Endothelial cell (in vitro differentiated cells): ENCODE measurements around the gene SERPINA5. TPM values are rescaled to one million over a fixed set of nuclear protein-coding genes. Genes with fewer than 3 reads are reported as not detected.

Experiments used
- DNase-seq: peaks from one replicate; pipeline ENCODE4 v3.0.0; 2021; ENCODE audit warnings: low spot score
- H3K27ac Mint-ChIP-seq: one replicate; pipeline ENCODE4 v1.8.0; 2021; ENCODE audit warnings: mixed read lengths, inconsistent platforms; ENCODE audit not compliant: unreplicated experiment
- H3K27me3 Mint-ChIP-seq: one replicate; pipeline ENCODE4 v1.8.0; 2021; ENCODE audit warnings: mild to moderate bottlenecking, moderate library complexity, mixed read lengths, inconsistent platforms; ENCODE audit not compliant: unreplicated experiment
- H3K36me3 Mint-ChIP-seq: one replicate; pipeline ENCODE4 v1.8.0; 2021; ENCODE audit warnings: mild to moderate bottlenecking, low read depth, mixed read lengths, inconsistent platforms; ENCODE audit not compliant: unreplicated experiment
- H3K4me1 Mint-ChIP-seq: one replicate; pipeline ENCODE4 v1.8.0; 2021; ENCODE audit warnings: mild to moderate bottlenecking, mixed read lengths, inconsistent platforms; ENCODE audit not compliant: unreplicated experiment
- H3K4me3 Mint-ChIP-seq: one replicate; pipeline ENCODE4 v1.8.0; 2021; ENCODE audit warnings: mild to moderate bottlenecking, mixed read lengths, inconsistent platforms; ENCODE audit not compliant: unreplicated experiment
- H3K9me3 Mint-ChIP-seq: one replicate; pipeline ENCODE4 v1.8.0; 2021; ENCODE audit warnings: mixed read lengths, inconsistent platforms; ENCODE audit not compliant: unreplicated experiment
- total RNA-seq: library from RNA; stranded (reverse); fragmentation: NEBNext Ultra II Directional; extraction: Animal tissue kit (Norgen Biotek cat#: 25700); gene quantifications from one replicate; pipeline ENCODE4 v1.2.1, GENCODE V29; 2021; ENCODE audit not compliant: unreplicated experiment
- TF ChIP-seq, protein P1 (sequence below): fragments of 200-600 bp; sonication (generic); IDR thresholded peaks from one replicate; pipeline ENCODE4 v1.5.0; 2021; ENCODE audit warnings: antibody characterized with exemption; ENCODE audit not compliant: unreplicated experiment

SERPINA5 gene
- total RNA-seq, 1 donor from 2014 or later, result 0.26 TPM

DNA sequence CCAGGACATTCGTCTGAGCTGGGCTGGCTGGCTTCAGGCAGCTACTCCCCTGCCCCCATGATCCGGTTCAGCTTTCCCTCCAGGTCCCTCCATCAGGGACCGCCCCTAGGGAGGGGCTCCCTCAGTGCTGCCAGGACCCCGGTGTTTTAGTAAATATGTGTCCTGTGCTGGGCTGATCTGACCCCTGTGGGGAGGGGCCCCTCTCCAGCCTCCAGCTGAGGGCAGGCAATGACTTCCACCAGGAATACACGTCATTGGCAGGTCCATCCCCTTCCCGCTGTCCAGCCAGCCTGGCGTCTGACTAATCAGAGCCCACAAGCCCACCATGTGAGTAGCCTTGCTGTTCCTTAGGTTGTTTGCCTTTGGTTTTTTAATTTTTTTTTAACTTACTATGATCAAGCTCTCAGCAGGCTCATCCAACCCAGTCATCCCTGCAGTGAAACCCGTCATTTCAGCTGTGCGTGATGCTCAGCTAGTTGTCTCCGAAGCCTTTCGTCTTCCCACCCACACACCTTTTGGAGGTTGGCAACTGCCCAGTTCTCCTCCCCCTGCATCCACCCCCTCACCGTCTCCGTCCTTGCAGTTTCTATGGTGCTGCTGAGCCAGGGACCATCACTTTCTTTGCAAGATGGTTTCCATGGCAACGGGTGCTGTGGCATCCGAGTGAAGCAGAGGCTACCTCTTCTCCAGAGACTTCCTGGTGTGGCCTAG is 35.9 kb upstream of the SERPINA5 start:
- Mint-ChIP-seq H3K36me3 (no peaks in the 10 kb centered on the region), H3K27me3 (peaks cover 6% of the 10 kb centered on the region), H3K4me1 (no peaks in the 10 kb centered on the region), H3K27ac (no peak overlapping the region), H3K4me3 (no peak overlapping the region), H3K9me3 (no peaks in the 10 kb centered on the region)
- TF ChIP-seq, protein P1, sequence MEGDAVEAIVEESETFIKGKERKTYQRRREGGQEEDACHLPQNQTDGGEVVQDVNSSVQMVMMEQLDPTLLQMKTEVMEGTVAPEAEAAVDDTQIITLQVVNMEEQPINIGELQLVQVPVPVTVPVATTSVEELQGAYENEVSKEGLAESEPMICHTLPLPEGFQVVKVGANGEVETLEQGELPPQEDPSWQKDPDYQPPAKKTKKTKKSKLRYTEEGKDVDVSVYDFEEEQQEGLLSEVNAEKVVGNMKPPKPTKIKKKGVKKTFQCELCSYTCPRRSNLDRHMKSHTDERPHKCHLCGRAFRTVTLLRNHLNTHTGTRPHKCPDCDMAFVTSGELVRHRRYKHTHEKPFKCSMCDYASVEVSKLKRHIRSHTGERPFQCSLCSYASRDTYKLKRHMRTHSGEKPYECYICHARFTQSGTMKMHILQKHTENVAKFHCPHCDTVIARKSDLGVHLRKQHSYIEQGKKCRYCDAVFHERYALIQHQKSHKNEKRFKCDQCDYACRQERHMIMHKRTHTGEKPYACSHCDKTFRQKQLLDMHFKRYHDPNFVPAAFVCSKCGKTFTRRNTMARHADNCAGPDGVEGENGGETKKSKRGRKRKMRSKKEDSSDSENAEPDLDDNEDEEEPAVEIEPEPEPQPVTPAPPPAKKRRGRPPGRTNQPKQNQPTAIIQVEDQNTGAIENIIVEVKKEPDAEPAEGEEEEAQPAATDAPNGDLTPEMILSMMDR, result no peak
- DNase-seq, result no peak

DNA sequence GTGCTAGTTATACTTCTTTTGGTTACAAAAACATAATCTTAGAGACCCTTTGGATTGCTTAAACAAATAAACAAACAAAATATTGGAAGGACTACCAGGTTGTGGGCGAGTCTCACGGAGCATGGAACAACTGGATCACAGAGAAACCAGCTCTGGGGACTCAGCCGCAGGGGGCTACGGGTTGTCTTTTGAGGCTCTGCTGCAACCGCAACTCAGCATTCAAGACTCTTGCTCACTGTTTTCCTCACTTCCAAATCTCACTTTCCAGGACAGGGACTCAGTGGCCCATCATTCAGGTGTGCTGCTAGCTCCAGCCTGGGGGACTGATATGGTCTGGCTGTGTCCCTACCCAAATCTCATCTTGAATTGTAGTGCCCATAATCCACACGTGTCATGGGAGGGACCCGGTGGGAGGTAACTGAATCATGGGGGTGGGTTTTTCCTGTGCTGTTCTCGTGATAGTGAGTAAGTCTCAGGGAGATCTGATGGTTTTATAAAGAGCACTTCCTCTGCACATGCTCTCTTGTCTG is 34.0 kb upstream of the SERPINA5 start:
- Mint-ChIP-seq H3K27me3 (peaks cover 6% of the 10 kb centered on the region), H3K4me1 (no peaks in the 10 kb centered on the region), H3K27ac (no peak overlapping the region), H3K9me3 (no peaks in the 10 kb centered on the region), H3K36me3 (no peaks in the 10 kb centered on the region), H3K4me3 (no peak overlapping the region)
- TF ChIP-seq, protein P1, result no peak
- DNase-seq, result no peak

DNA sequence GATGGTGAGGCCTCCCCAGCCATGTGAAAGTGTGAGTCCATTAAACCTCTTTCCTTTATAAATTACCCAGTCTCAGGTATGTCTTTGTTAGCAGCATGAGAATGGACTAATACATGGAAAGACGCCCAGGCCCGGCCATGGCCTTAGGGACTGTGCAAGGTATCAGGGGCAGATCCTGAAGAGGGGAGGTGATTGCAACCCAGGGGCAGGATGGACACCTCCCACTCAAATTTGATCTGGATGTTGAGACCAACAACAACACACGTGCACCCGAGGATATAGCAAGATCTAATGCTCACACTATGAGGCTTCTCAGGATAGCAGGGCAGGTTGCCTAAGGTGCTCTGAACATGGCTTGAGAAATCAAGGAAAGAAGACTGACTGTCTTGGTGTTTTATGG is 33.5 kb upstream of the SERPINA5 start:
- Mint-ChIP-seq H3K9me3 (no peaks in the 10 kb centered on the region), H3K36me3 (no peaks in the 10 kb centered on the region), H3K27me3 (peaks cover 6% of the 10 kb centered on the region), H3K4me3 (no peak overlapping the region), H3K27ac (no peak overlapping the region), H3K4me1 (no peaks in the 10 kb centered on the region)
- no peak for DNase-seq
- TF ChIP-seq, protein P1, result no peak

DNA sequence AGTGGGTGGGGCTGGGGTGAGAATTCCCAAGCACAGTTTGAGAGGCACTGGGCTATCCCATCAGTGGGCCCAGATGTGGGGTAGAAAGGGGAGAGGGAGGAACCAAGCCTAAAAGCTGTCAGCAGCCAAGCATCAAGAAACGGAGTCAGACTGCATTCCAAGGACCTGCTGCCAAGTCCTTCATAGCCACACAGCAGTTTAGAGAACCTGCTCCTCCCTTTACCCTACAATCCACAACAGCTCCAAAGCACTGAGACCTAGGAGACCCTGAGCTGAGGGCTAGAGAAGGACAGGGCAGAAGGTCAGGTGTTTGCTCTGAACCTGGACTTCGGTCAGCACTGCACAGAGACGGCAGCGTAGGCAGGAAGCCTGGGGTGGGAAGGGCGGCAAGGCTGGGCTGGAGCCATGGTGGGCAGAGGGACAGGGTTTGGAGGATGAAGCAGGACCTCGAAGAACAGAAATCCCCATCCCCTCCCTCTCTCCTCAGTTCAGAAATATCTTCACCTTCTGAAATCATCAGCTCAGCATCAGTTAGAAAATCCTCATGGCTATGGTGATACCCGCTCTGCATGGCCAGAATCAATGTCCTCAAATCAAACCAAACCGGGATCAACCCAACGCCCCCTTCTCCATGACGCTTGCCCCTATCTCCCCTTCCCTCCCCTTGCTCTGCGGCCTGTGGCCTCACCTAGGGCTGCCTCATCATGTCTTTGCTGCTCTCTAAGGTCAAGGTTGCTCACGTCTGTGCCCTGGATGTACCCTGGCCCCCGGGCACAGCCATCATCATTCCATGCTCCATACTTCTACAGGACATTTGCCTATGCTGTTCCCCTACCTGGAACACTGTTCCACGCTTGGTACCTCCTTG is 32.9 kb upstream of the SERPINA5 start:
- Mint-ChIP-seq H3K4me1 (no peaks in the 10 kb centered on the region), H3K36me3 (no peaks in the 10 kb centered on the region), H3K4me3 (no peak overlapping the region), H3K27ac (no peak overlapping the region), H3K27me3 (peaks cover 6% of the 10 kb centered on the region), H3K9me3 (no peaks in the 10 kb centered on the region)
- TF ChIP-seq, protein P1, result no peak
- DNase-seq, result no peak
